Cortex of kidney (tissue), 1 donor: ENCODE measurements around the gene APOD.

Experiments
- DNase-seq: peaks from one replicate; lab custom pipeline; 2025; lab: John Stamatoyannopoulos, UW

APOD gene

GRCh38 chr3:195587406-195587805 lies 3.7 kb upstream of the APOD start:
- DNase-seq: no peak

- no peak for DNase-seq
Observed at GRCh38 chr3:195584543-195584870, 767 bp upstream of the APOD start.

- no peak for DNase-seq
Observed at GRCh38 chr3:195582947-195583346, 793 bp downstream of the APOD start.

- no peak for DNase-seq
Observed at GRCh38 chr3:195580744-195581443, 2.8 kb downstream of the APOD start.

- DNase-seq: no peak
Observed at GRCh38 chr3:195579281-195579680, 4.5 kb downstream of the APOD start.

GRCh38 chr3:195578565-195578964 lies 5.2 kb downstream of the APOD start:
- no peak for DNase-seq

- no peak for DNase-seq
Observed at GRCh38 chr3:195577645-195578177, 6.0 kb downstream of the APOD start.

- DNase-seq: no peak
Observed at GRCh38 chr3:195574497-195575304, 9.0 kb downstream of the APOD start.

GRCh38 chr3:195573611-195574496 lies 9.9 kb downstream of the APOD start:
- no peak for DNase-seq

- DNase-seq: no peak
Observed at GRCh38 chr3:195571361-195571760, 12.4 kb downstream of the APOD start.

GRCh38 chr3:195570912-195571311 lies 12.8 kb downstream of the APOD start:
- DNase-seq: no peak

- DNase-seq: no peak
Observed at GRCh38 chr3:195570344-195570743, 13.4 kb downstream of the APOD start.

- no peak for DNase-seq
Observed at GRCh38 chr3:195568630-195569029, 15.1 kb downstream of the APOD start.

- no peak for DNase-seq
Observed at GRCh38 chr3:195566797-195567196, 16.9 kb downstream of the APOD start.

- no peak for DNase-seq
Observed at GRCh38 chr3:195565716-195566115, 18.0 kb downstream of the APOD start.

GRCh38 chr3:195563317-195563716 lies 20.4 kb downstream of the APOD start:
- no peak for DNase-seq

- no peak for DNase-seq
Observed at GRCh38 chr3:195559723-195560409, 23.9 kb downstream of the APOD start.

GRCh38 chr3:195558602-195559001 lies 25.1 kb downstream of the APOD start:
- no peak for DNase-seq

GRCh38 chr3:195557322-195557721 lies 26.4 kb downstream of the APOD start:
- DNase-seq: no peak

GRCh38 chr3:195556390-195556789 lies 27.4 kb downstream of the APOD start:
- DNase-seq: no peak

- DNase-seq: no peak
Observed at GRCh38 chr3:195555110-195555509, 28.6 kb downstream of the APOD start.

GRCh38 chr3:195554458-195554857 lies 29.3 kb downstream of the APOD start:
- no peak for DNase-seq
